Measurements from ENCODE around the gene SLAIN2. TPM values are rescaled to one million over a fixed set of nuclear protein-coding genes. Genes with fewer than 3 reads are reported as not detected.
A peak's percentile ranks its signal among the peaks of the same experiment; 100 is the strongest.

The SLAIN2 gene
- total and polyA plus RNA-seq, 2 experiments from 2014 or later, result 21.9 to 27.9 TPM

DNA sequence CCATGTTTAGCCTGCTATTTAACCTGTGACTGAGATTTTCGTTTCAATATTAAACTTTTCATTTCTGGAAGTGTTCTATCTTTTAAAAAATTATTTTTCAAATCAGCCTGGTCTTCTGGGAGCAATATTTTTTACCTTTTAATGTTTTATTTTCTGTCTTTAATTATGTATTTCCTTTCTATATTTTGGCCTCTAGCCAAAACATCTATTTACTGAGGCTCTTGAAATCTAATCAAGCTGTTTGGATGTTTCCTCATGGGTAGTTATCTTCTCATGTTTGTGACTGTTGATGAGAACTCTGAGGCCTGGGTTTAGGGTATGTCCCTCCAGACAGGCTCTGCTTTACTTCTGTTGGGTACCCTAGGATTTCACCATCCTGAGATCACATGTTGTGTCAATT is 131.5 kb downstream of the SLAIN2 start:
- Histone ChIP-seq H3K4me1 (ENCODE audit: insufficient read depth) (peaks cover 15% of the 10 kb centered on the region; the same call in 1 of the 2 replicates), H2AFZ (peak overlapping the region; percentile 39; the same call in 1 of the 2 replicates), H3K4me3 (no peak overlapping the region), H4K20me1 (replicated peaks; ENCODE audit: insufficient read depth) (no peaks in the 10 kb centered on the region), H3K27ac (ENCODE audit: low read depth) (no peak overlapping the region), H3K27me3 (ENCODE audit: insufficient read depth) (no peaks in the 10 kb centered on the region), H3K36me3 (ENCODE audit: insufficient read depth) (no peaks in the 10 kb centered on the region), H3K9me2 (ENCODE audit: insufficient read depth) (no peaks in the 10 kb centered on the region), H3K79me2 (replicated peaks; ENCODE audit: insufficient read depth) (no peaks in the 10 kb centered on the region), H3F3A (replicated peaks; ENCODE audit: low read depth) (no peaks in the 10 kb centered on the region), H3K4me2 (no peak overlapping the region)
- Mint-ChIP-seq H3K4me1 (peaks cover 10% of the 10 kb centered on the region), H3K9me3 (no peaks in the 10 kb centered on the region; the same call in 2 of the 3 replicates), H3K27ac (no peak overlapping the region), H3K27me3 (ENCODE audit: insufficient read depth, low read depth, poor library complexity) (peaks cover 2% of the 10 kb centered on the region), H3K36me3 (ENCODE audit: low read depth) (no peaks in the 10 kb centered on the region), H3K4me3 (no peak overlapping the region)
- TF ChIP-seq, protein P1, sequence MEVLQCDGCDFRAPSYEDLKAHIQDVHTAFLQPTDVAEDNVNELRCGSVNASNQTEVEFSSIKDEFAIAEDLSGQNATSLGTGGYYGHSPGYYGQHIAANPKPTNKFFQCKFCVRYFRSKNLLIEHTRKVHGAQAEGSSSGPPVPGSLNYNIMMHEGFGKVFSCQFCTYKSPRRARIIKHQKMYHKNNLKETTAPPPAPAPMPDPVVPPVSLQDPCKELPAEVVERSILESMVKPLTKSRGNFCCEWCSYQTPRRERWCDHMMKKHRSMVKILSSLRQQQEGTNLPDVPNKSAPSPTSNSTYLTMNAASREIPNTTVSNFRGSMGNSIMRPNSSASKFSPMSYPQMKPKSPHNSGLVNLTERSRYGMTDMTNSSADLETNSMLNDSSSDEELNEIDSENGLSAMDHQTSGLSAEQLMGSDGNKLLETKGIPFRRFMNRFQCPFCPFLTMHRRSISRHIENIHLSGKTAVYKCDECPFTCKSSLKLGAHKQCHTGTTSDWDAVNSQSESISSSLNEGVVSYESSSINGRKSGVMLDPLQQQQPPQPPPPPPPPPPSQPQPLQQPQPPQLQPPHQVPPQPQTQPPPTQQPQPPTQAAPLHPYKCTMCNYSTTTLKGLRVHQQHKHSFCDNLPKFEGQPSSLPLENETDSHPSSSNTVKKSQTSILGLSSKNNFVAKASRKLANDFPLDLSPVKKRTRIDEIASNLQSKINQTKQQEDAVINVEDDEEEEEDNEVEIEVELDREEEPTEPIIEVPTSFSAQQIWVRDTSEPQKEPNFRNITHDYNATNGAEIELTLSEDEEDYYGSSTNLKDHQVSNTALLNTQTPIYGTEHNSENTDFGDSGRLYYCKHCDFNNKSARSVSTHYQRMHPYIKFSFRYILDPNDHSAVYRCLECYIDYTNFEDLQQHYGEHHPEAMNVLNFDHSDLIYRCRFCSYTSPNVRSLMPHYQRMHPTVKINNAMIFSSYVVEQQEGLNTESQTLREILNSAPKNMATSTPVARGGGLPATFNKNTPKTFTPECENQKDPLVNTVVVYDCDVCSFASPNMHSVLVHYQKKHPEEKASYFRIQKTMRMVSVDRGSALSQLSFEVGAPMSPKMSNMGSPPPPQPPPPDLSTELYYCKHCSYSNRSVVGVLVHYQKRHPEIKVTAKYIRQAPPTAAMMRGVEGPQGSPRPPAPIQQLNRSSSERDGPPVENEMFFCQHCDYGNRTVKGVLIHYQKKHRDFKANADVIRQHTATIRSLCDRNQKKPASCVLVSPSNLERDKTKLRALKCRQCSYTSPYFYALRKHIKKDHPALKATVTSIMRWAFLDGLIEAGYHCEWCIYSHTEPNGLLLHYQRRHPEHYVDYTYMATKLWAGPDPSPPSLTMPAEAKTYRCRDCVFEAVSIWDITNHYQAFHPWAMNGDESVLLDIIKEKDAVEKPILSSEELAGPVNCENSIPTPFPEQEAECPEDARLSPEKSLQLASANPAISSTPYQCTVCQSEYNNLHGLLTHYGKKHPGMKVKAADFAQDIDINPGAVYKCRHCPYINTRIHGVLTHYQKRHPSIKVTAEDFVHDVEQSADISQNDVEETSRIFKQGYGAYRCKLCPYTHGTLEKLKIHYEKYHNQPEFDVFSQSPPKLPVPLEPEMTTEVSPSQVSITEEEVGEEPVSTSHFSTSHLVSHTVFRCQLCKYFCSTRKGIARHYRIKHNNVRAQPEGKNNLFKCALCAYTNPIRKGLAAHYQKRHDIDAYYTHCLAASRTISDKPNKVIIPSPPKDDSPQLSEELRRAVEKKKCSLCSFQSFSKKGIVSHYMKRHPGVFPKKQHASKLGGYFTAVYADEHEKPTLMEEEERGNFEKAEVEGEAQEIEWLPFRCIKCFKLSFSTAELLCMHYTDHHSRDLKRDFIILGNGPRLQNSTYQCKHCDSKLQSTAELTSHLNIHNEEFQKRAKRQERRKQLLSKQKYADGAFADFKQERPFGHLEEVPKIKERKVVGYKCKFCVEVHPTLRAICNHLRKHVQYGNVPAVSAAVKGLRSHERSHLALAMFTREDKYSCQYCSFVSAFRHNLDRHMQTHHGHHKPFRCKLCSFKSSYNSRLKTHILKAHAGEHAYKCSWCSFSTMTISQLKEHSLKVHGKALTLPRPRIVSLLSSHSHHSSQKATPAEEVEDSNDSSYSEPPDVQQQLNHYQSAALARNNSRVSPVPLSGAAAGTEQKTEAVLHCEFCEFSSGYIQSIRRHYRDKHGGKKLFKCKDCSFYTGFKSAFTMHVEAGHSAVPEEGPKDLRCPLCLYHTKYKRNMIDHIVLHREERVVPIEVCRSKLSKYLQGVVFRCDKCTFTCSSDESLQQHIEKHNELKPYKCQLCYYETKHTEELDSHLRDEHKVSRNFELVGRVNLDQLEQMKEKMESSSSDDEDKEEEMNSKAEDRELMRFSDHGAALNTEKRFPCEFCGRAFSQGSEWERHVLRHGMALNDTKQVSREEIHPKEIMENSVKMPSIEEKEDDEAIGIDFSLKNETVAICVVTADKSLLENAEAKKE (CRISPR knock-in tag; IDR thresholded peaks at IDR 0.05), result no peak
- no peak for TF ChIP-seq NANOG (IDR thresholded peaks at IDR 0.05; ENCODE audit: borderline replicate concordance)
- TF ChIP-seq EZH2phosphoT487 (IDR thresholded peaks at IDR 0.05; ENCODE audit: unreplicated experiment), result no peak
- TF ChIP-seq, protein P2, sequence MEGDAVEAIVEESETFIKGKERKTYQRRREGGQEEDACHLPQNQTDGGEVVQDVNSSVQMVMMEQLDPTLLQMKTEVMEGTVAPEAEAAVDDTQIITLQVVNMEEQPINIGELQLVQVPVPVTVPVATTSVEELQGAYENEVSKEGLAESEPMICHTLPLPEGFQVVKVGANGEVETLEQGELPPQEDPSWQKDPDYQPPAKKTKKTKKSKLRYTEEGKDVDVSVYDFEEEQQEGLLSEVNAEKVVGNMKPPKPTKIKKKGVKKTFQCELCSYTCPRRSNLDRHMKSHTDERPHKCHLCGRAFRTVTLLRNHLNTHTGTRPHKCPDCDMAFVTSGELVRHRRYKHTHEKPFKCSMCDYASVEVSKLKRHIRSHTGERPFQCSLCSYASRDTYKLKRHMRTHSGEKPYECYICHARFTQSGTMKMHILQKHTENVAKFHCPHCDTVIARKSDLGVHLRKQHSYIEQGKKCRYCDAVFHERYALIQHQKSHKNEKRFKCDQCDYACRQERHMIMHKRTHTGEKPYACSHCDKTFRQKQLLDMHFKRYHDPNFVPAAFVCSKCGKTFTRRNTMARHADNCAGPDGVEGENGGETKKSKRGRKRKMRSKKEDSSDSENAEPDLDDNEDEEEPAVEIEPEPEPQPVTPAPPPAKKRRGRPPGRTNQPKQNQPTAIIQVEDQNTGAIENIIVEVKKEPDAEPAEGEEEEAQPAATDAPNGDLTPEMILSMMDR (conservative IDR thresholded peaks at IDR 0.05; ENCODE audit: low read depth in 2 of 2), result no peak
- no peak for TF ChIP-seq EZH2 (IDR thresholded peaks at IDR 0.05; ENCODE audit: low read depth, unreplicated experiment)
- TF ChIP-seq ZNF331 (CRISPR knock-in tag; IDR thresholded peaks at IDR 0.05; ENCODE audit: low read depth), result no peak
- TF ChIP-seq JUNB (IDR thresholded peaks at IDR 0.05; ENCODE audit: unreplicated experiment), result no peak
- no peak for TF ChIP-seq STAT1 (IDR thresholded peaks at IDR 0.05; ENCODE audit: unreplicated experiment)
- no peak for TF ChIP-seq CREB1 (CRISPR knock-in tag; IDR thresholded peaks at IDR 0.05; ENCODE audit: low read depth)
- TF ChIP-seq ZNF114 (CRISPR knock-in tag; IDR thresholded peaks at IDR 0.05), result no peak
- TF ChIP-seq, protein P3, sequence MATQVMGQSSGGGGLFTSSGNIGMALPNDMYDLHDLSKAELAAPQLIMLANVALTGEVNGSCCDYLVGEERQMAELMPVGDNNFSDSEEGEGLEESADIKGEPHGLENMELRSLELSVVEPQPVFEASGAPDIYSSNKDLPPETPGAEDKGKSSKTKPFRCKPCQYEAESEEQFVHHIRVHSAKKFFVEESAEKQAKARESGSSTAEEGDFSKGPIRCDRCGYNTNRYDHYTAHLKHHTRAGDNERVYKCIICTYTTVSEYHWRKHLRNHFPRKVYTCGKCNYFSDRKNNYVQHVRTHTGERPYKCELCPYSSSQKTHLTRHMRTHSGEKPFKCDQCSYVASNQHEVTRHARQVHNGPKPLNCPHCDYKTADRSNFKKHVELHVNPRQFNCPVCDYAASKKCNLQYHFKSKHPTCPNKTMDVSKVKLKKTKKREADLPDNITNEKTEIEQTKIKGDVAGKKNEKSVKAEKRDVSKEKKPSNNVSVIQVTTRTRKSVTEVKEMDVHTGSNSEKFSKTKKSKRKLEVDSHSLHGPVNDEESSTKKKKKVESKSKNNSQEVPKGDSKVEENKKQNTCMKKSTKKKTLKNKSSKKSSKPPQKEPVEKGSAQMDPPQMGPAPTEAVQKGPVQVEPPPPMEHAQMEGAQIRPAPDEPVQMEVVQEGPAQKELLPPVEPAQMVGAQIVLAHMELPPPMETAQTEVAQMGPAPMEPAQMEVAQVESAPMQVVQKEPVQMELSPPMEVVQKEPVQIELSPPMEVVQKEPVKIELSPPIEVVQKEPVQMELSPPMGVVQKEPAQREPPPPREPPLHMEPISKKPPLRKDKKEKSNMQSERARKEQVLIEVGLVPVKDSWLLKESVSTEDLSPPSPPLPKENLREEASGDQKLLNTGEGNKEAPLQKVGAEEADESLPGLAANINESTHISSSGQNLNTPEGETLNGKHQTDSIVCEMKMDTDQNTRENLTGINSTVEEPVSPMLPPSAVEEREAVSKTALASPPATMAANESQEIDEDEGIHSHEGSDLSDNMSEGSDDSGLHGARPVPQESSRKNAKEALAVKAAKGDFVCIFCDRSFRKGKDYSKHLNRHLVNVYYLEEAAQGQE (IDR thresholded peaks at IDR 0.05; ENCODE audit: unreplicated experiment), result no peak
- no peak for TF ChIP-seq POLR2AphosphoS5 (IDR thresholded peaks at IDR 0.05; ENCODE audit: low read depth)
- TF ChIP-seq, protein P4, sequence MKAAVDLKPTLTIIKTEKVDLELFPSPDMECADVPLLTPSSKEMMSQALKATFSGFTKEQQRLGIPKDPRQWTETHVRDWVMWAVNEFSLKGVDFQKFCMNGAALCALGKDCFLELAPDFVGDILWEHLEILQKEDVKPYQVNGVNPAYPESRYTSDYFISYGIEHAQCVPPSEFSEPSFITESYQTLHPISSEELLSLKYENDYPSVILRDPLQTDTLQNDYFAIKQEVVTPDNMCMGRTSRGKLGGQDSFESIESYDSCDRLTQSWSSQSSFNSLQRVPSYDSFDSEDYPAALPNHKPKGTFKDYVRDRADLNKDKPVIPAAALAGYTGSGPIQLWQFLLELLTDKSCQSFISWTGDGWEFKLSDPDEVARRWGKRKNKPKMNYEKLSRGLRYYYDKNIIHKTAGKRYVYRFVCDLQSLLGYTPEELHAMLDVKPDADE (IDR thresholded peaks at IDR 0.05), result no peak
- ATAC-seq, result no peak
- no peak for DNase-seq (ENCODE audit: low spot score)

All from GM23338 (cell line).